ENCODE results near the gene CHTF8. TPM values are rescaled to one million over a fixed set of nuclear protein-coding genes. Genes with fewer than 3 reads are reported as not detected.

Gene CHTF8
- total RNA-seq, 6 donors from 2014 or later = 33.5 to 103 (median 70.6) TPM

DNA sequence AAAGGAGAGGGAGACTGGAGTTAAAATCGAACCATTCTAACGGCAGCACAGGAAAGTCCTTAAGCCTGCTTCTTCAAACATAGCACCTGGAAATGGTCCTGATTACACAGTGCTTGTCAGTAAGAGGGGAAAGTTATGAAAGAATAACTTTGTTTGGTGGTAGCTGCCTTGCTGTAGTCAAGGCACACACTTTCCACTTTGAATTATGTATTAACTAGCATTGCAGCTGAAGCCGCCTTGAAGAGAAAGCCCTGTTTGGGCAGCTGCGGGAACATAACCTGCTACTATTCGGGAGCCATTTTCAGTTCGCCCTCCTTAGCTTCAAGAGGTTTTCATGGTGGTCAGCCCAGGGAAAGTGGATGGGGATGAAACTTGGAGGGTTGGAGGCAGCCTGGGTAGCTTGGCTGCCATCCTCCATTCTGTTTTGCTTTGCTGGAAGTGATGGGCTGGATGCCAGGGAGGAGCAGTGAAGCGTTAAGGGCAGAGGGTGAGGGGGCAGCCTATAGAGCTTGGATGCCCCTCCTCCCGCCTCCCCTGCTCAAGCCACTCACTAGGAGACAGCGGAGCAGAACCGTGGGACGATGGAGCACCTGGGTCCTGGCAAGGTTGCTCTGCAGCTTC, 32.2 kb downstream of the CHTF8 start:
- Histone ChIP-seq H3K9me3 (no peaks in the 10 kb centered on the region), H3K4me3 (peak overlapping the region in 3 of 4 donors; percentile 21 to 34 (median 31)), H3K4me1 (peaks cover 0 to 19% (median 8%) of the 10 kb centered on the region in 4 donors), H3K27me3 (no peaks in the 10 kb centered on the region), H3K27ac (peak overlapping the region; percentile 57 to 86 (median 71)), H3K36me3 (no peaks in the 10 kb centered on the region)
- ATAC-seq (ENCODE audit: low FRiP score in 2 of 2) (peak; percentile 37 to 80), DNase-seq (peak in 1 of 2 donors; percentile 65)
- WGBS, 2 donors = 49 to 57% methylated on average over 10 to 11 of the region's 11 CpGs
- no peak for TF ChIP-seq POLR2AphosphoS5 (IDR thresholded peaks at IDR 0.05)
- TF ChIP-seq, protein P1, sequence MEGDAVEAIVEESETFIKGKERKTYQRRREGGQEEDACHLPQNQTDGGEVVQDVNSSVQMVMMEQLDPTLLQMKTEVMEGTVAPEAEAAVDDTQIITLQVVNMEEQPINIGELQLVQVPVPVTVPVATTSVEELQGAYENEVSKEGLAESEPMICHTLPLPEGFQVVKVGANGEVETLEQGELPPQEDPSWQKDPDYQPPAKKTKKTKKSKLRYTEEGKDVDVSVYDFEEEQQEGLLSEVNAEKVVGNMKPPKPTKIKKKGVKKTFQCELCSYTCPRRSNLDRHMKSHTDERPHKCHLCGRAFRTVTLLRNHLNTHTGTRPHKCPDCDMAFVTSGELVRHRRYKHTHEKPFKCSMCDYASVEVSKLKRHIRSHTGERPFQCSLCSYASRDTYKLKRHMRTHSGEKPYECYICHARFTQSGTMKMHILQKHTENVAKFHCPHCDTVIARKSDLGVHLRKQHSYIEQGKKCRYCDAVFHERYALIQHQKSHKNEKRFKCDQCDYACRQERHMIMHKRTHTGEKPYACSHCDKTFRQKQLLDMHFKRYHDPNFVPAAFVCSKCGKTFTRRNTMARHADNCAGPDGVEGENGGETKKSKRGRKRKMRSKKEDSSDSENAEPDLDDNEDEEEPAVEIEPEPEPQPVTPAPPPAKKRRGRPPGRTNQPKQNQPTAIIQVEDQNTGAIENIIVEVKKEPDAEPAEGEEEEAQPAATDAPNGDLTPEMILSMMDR (IDR thresholded peaks at IDR 0.05) = no peak
- TF ChIP-seq POLR2A (IDR thresholded peaks at IDR 0.05) = peak in 1 of 4 donors; percentile 42
- TF ChIP-seq EP300 (IDR thresholded peaks at IDR 0.05) = no peak

DNA sequence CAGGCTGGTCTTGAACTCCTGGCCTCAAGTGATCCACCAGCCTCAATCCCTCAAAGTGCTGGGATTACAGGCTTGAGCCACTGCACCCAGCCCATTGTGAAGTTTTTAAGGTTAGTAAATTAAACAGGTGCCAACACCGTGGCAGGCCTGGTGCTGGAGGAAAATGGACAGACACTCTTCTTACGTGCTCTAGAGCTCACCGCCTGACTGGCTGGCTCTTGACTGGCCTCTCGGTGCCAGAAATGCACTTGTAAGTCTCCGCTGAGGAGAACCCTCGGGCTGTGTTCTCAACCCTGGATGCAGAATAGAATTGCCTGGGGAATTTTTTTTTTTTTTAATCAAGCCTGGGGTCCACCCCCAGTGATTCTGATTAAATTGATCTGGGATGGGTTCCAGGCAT, 37.2 kb downstream of the CHTF8 start:
- TF ChIP-seq POLR2A (IDR thresholded peaks at IDR 0.05) = no peak
- no peak for TF ChIP-seq EP300 (IDR thresholded peaks at IDR 0.05)
- peak in 1 of 2 donors; percentile 29 for TF ChIP-seq POLR2AphosphoS5 (IDR thresholded peaks at IDR 0.05)
- no peaks in the 10 kb centered on the region for H3K9me3 ChIP-seq
- H3K4me1 ChIP-seq = peaks cover under 1 to 17% (median 5%) of the 10 kb centered on the region in 4 donors
- H3K27me3 ChIP-seq = no peaks in the 10 kb centered on the region
- H3K36me3 ChIP-seq = no peaks in the 10 kb centered on the region
- 66 to 93% methylated on average over 4 to 6 of the region's 6 CpGs for WGBS, 2 donors
- ATAC-seq (ENCODE audit: low FRiP score in 2 of 2) (peak; percentile 55 to 82), DNase-seq (peak in 1 of 2 donors; percentile 88)
- H3K4me3 ChIP-seq = no peak overlapping the region
- H3K27ac ChIP-seq = peak overlapping the region in 2 of 4 donors; percentile 53 to 64

DNA sequence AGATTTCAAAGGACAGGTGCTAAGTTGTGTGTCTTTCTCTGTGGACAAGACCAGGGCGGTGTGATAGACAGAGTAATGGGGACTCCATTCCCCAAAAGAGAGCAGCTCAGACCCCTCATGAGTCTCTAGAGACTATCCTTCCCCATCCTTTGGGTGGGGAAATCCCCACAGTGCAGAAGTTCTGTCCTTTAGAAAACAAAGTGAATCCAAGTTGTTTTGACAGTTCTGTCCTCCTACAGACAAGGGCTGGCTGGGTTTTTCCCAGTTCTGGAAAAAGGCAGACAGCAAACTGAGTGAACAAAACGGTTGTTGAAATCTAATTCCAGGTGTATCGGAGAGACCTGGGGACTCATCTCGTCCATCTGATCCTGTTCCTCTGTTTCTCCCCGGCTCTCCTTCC, 37.9 kb downstream of the CHTF8 start:
- WGBS, 2 donors = 74 to 75% methylated on average over 5 of the region's 5 CpGs
- Histone ChIP-seq H3K4me3 (no peak overlapping the region), H3K9me3 (no peaks in the 10 kb centered on the region), H3K4me1 (peaks cover 6 to 21% (median 12%) of the 10 kb centered on the region in 4 donors), H3K27me3 (no peaks in the 10 kb centered on the region), H3K36me3 (no peaks in the 10 kb centered on the region), H3K27ac (peak overlapping the region in 2 of 4 donors; percentile 53 to 64)
- TF ChIP-seq POLR2AphosphoS5 (IDR thresholded peaks at IDR 0.05) = no peak
- no peak for TF ChIP-seq POLR2A (IDR thresholded peaks at IDR 0.05)
- no peak for TF ChIP-seq EP300 (IDR thresholded peaks at IDR 0.05)
- TF ChIP-seq, protein P1 (IDR thresholded peaks at IDR 0.05) = no peak
- ATAC-seq (ENCODE audit: low FRiP score in 2 of 2) = no peak
- DNase-seq = no peak

DNA sequence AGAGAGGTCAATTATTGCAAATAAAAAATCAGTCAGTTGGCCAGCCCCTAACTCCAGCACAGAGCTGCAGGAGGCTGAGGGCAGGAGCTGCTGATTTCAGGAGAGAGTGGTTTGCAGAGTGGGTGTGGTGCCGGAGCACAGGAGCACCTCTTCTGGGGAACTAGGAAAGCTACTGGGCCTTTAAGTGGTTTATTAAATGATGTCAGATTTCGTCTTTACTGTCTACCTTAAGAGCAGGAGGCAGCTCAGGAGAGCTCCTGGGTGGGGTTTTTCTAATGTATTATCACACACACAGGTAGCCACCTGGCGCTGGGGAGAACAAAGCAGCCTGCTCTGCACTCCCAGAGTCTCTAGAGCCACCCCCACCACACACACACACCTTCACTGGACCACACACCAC, 38.4 kb downstream of the CHTF8 start:
- no peaks in the 10 kb centered on the region for H3K27me3 ChIP-seq
- TF ChIP-seq POLR2AphosphoS5 (IDR thresholded peaks at IDR 0.05) (no peak), POLR2A (IDR thresholded peaks at IDR 0.05) (no peak), EP300 (IDR thresholded peaks at IDR 0.05) (no peak)
- TF ChIP-seq, protein P1 (IDR thresholded peaks at IDR 0.05) = no peak
- 55 to 67% methylated on average over 3 of the region's 3 CpGs for WGBS, 2 donors
- H3K4me1 ChIP-seq = peaks cover 8 to 26% (median 17%) of the 10 kb centered on the region in 4 donors
- H3K36me3 ChIP-seq = no peaks in the 10 kb centered on the region
- DNase-seq (peak in 1 of 2 donors; percentile 70), ATAC-seq (ENCODE audit: low FRiP score in 2 of 2) (peak in 1 of 2 donors; percentile 6)
- H3K4me3 ChIP-seq = no peak overlapping the region
- H3K27ac ChIP-seq = peak overlapping the region in 2 of 4 donors; percentile 53 to 64
- no peaks in the 10 kb centered on the region for H3K9me3 ChIP-seq

DNA sequence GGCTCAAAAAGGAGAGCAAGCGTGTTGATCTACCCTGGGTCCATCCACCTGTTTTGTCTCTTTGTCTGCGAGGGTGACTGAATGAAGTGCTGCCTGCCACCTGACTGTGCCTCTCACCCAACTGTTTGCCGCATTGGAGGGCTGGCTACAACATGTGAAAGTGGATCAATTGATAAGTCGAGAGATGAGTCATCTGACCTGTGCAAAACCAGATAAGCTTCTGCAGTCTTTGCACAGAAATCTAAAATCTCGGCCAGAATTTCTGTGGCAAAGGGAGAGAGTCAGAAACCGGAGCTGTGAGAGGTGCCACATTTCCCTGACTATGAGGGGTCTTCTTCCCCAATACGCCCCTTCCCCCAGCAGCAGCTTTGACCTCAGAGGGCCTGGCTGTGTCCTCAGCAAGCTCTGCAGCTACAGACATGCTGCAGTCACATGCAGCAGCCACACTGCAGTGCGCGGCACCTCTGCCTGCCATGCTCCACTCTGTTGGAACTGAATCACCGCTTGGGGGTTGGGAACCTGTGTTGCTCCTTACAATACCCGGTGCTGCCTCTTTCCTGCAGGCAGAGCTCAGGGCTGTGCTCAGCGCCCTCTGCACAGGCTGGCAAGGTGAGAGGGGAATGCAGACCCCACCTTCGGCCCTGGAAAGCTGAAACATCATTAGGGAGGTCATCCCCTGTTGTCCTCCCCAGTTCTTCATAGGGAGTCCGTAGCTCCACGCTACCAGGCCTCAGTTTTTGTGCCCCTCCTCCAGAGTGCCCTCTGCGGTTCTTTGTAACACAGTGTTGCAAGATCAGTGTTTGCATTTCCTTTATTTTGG, 43.1 kb downstream of the CHTF8 start:
- ATAC-seq (ENCODE audit: low FRiP score in 2 of 2) (peak; percentile 25 to 66), DNase-seq (peak in 1 of 2 donors; percentile 69)
- 27 to 41% methylated on average over 10 to 16 of the region's 16 CpGs for WGBS, 2 donors
- Histone ChIP-seq H3K36me3 (peaks cover 0 to 6% (median 0%) of the 10 kb centered on the region in 4 donors), H3K4me3 (no peak overlapping the region), H3K27ac (peak overlapping the region in 3 of 4 donors; percentile 35 to 65 (median 54)), H3K4me1 (peaks cover 8 to 31% (median 16%) of the 10 kb centered on the region in 4 donors), H3K9me3 (no peaks in the 10 kb centered on the region), H3K27me3 (no peaks in the 10 kb centered on the region)
- no peak for TF ChIP-seq POLR2AphosphoS5 (IDR thresholded peaks at IDR 0.05)
- TF ChIP-seq, protein P1 (IDR thresholded peaks at IDR 0.05) = peak in 1 of 6 experiments; percentile 4
- TF ChIP-seq EP300 (IDR thresholded peaks at IDR 0.05) = no peak
- no peak for TF ChIP-seq POLR2A (IDR thresholded peaks at IDR 0.05)

All from upper lobe of left lung (tissue), 6 donors.